NCI-H1694 (cell line): ENCODE measurements around the gene IL2RA.
"Not testable (repeated sequence)": the region's sequence is repeated elsewhere in the genome, so short reads cannot be mapped to it uniquely, and the experiment has no call there.

Source experiments
- DNase-seq: peaks from one replicate; lab custom pipeline; 2025; lab: John Stamatoyannopoulos, UW

IL2RA gene

DNA sequence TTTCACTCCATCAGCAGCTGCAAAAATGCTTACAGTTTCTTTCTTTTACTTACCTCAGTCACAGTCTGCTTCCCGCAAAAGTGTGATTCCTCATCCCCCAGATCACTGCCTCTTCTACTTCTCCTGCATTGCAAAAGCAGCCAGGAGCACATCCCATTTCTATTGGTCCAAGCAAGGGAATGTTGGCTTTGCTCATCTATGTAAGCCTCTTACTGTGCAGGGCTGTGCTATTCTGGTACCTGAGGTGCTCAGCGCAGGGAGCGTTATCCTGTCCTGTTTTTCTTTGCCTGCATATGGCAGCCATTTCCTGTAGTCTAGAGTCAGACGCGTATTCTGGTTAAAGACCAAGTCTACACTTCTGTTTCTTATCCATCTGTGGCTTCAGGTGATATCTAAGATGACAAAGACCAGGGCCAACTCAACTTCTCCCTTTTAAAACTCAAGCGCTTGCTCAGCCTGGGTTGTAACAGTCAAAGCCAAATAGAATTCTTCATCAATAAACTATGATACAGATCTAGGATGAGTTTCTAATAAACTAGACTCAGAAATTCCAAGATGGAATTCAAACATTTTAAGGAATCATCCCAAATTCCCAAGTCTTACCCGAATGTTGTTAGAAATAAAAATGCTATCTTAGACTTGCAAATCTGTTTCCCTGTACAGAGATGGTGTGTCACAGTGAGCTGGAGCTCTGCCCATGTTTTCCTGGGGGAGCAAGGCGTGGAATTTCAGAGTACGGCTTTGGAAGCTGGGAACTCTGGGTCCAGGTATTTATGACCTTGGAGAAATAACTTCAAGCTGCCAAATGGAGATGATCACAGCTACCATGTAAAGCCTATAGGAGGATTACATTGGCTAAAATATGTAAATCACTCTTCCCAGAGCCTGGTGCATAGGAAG, 20.6 kb upstream of the IL2RA start:
- no peak for DNase-seq

DNA sequence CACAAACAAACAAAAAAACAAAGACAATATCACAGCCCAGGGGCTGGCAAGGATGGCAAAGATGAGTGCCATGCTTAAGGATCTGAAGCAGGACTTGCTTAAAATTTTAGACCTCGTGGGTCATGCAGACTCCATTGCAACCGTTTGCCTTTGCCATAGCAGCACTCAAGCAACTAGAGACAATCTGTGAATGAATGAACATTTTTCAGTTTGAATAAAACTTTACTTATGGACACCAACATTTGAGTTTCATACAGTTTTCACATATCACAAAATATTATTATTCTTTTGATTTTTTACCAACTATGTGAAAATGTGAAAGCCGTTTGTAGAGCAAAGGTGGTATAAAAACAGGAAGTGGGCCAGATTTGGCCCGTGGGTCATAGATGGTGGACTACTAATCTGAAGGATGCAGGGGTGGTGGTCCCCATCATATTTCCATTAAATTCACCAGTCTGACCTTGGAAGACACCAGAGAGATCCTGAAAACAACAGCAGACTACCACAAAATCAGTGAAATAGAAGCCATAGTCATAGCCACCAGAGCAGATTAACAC, 18.3 kb upstream of the IL2RA start:
- no peak for DNase-seq

DNA sequence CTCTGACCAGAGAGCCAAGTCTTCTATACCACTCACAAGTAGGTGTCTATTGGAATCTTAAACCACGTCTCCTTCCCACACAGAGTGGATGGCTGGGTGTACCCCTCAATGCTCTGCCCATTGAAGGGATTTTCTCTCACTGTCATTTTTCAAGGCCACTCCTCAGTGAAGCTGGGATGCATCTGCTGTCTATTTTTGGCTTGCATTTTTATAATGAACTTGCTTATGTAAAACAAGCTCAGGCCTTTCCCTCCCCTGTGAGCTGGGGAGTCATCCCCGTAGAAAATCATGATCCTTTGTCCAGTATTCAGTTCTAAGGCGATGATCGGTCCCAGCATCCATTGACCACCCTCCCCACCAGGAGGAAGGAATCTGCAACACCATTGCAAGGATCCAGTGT, 16.9 kb upstream of the IL2RA start:
- no peak for DNase-seq

DNA sequence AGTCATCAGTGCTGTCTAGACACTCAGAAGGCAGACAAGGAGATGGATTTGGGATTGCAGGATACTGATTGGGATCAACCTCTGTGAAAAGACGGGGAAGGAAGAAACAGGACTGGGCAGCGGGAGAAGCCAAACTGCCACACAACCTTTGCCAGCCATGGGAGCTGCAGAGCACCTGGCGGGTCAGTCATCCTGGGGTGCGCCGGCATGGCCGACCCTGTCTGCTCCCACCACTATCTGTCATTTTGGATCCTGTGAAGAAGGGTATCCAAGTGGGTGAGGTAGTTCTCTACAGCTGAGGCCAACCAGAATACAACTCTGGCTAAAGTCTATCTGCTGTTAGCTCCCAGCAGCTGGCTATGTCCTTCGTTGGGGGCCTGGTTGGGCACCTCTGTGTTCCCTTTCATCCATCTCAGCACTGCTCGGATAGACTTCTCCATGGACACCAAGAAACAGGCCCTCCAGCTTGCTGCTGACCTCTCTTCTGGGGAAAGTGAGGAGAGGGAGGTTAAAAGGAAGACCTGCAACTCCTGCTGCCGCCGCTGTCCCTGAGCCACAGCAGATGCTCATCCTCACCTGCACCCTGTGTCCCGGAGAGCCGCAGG, 15.0 kb upstream of the IL2RA start:
- DNase-seq: no peak

DNA sequence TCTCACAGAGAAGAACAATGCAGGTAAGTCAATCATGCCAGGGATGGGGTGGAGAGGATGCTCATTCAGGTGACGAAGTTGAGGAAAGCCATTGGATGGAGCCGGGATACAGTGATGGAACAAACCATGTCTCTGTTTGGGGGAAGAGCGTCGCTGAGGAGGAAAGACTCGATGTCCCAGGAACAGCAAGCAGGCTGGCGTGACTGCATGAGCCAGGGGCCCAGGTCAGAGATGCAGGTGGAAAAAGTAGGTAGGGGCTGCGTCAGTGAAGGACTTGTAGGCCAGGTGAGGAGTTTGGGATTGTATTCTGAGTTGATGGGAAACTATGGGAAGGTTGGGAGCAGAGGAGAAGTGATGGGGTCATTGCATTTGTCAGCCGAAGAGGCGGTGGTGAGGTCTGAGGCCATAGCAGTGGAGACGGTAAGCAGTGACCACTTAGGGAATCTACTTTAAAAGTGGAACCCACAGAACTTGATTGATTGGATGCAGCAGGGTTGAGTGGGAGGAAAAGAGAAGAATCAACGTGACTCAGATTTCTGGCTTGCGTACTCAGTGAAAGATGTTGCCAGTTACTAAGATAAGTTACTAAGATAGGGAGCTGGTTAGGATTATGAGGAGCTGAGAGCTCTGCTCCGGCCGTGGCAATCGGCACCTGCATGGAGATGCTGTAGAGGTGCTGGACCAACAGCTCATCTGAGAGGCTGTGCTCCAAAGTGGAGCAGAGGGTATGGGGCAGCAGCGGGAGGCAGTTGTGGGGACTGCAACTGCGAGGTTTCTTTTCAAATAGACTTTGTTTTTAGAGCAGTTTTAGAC, 12.5 kb upstream of the IL2RA start:
- no peak for DNase-seq

DNA sequence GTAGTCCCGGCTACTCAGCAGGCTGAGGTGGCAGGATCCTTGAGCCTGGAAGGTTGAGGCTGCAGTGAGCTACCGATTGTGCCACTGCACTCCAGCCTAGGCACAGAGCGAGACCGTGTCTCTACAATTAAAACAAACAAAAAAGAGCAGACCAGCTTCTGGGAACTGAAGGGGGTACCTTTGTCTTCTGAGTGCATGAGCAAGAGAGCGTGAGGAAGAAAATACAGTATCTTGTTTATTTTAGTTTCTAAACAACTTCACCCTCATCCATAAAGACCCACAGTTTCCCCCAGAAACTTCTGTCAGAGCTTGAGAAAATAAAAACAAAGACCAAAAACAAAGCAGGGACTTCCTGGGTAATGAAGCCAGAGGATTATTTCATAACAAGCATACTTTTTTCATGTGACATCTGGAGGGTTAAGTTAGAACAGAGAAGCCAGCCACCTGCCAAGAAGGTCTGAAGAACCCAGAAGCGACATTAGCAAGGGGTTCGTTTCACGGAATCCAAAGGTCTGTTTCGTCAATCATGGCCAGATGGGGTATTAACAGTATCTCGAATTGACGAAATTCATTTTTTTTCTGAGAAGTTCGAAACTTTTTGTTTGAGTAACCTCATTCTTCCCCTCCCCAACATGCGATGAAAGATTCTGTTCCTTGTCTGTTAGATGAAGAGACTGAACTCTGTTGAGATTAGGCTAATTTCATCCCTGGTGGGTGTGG, 10.2 kb upstream of the IL2RA start:
- no peak for DNase-seq

DNA sequence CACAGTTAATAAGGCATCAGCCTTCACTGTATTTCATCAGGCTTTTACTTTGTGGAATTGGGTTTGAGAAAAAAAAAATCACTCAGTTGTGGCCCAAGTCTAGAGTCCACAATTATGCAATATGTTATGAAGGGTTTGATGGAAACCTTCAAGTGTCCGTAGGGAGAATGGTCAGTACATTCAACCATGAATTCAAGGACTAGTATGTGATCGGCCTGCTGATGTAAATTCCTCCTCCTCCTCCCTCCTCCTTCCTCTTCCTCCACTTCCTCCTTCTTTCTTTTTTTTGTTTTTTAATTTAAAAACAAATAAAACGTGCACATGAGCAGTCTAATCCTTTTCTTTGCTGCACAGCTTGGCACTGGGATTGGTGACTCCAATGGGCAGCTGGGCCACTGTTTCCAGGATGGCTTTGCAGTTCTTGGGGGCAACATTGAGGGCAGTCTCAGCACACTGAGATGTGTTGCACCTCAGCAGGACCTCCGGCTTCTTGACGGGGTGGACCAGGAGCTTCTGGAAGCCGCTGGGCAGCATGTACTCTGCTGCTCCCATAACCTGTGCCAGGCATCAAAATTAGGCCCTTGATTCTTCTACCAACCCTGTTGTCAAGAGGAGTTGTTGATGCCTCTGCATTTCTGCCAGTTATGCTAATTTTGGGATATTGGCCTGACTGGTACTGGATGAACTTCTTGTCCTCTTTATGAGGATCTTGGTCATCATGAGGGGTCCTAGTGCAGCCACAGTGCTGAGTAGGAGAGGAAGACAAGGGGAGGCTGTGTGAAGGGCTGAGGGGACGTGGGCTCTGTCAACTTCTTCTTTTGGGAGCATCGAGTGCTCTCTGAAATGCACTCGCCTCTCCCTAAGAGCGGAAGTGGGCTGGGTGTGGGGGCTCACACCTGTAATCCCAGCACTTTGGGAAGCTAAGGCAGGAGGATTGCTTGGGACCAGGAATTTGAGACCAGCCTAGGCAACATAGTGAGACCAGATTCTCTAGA, 9.3 kb upstream of the IL2RA start:
- no peak for DNase-seq

DNA sequence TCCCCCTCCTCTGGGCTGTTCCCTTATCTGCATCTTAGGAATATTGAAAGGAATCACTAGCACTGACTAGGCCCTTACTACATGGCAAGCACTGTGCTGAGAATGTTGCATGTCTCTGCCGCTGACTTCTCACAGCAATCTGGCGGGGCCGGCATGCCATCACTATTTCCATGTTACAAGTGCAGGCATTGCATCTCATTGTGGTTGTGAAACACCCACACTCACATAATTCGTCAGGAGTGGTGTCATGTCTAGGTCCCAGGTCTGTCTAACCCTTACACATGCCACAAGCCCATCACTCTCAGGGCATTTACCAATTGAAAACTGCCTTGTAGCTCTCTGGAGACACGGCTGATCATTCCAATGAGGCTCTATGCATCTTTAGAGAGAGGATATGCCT, 8.5 kb upstream of the IL2RA start:
- no peak for DNase-seq

DNA sequence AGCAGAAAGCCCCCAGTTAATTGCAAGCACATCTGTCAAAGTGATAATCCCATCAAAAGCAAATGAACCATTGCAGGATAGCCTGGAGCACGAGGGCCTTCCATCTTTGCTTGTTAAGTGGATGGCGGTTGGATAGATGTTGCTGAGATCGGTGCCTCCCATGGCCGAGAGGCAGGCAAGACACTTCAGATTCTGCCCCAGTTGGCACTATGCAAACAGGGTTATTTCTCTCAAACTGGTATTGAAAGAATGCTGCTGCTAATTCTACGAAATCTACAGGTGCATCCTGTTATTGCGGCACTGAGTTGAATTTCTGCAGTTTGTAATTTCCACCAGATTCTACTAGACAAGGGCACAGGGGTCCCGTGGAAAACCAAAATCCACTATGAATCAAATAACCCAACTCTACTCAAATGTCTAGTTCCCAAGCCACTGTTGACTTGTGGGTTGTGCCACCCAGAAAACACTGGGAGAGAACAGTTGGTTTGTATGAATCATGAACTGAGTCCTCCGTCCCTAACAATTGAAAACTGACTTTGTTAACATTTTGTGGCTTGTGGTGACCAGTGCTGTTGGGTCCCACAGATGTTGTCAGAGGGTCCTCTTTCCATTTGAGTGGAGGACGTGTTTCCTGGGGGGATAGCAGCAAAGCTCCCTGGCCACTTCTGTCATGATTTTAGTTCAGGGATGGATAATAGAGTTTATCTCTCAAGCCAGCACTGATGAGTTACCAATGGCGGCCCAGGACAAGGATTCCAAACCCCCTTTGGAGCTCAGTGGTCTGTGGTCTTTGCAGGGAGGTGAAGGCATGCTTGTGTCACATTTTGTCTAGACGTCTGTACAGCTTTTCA, 7.1 kb upstream of the IL2RA start:
- DNase-seq: no peak

DNA sequence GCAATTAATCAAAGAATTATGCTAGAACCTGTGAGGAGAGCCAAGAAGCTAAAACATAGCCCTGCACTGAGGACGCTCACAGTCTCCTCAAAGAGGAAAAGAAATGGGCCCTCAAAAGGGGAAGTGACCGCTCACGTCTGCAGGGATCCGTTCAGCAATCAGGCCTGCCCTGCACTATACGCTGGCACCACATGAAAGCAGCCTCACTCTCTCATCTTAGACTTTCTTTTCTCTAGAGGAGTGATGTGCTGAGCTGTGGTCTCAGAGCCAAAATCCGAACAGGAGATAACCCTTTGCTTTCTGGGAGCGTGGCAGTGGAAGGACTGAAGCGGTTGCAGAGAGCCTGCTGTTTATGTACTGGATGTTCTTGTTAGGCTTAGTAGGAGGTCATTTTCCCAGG, 6.3 kb upstream of the IL2RA start:
- DNase-seq: no peak

DNA sequence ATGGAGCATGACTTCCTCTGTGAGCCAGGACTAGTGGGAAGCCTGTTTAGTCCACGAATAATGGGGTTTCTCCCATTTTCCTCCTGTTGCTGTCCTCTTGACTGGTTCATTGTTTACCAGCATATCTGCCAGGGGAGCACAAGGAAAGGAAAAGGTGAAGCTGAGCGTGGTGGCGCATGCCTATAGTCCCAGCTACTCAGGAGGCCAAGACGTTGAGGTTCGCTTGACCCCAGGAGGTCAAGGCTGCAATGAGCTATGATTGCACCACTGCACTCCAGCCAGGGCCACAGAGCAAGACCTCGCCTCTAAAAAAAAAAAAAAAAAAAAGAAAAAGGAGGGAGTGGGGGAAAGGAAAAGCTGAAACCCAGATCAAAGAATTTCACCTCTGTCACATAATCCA, 5.8 kb upstream of the IL2RA start:
- DNase-seq: no peak

DNA sequence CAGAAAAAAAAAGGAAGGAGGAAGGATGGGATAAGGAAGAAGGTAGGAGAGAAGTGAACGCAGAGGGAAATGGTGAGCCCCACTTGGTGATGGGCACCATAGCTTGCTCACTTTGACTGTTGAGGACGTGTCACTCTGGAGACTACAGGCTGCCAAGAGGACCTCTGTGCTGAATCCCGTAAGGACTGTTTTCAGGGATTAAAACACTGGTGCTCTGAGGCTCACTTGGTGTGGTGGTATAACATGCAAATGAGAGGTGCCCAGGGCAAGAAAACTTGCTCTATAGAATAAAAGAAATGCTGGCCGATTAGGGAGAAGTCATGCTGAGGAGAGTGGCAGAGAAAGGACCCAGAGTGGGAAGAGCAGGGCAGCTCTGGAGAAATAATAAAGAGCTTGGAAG, 5.3 kb upstream of the IL2RA start:
- DNase-seq: no peak

DNA sequence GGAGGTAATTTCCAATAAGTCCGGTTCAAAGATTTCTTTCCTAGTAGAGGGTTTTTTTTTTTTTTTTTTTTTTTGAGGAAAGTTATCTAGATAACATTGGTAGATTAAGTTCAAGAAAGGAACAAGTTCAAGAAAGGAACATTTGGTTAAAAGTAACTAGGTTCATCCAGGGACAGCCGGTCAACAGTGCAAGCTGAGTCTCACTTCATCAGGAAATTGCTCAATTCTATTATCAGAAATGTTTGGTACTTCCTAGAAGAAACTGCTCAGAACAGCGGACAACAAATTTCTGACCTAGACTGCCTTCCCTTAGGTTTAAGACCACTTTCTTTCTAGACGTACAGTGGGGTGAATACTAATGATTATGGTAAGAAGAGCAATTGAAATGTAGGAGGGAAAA, 3.7 kb upstream of the IL2RA start:
- no peak for DNase-seq

DNA sequence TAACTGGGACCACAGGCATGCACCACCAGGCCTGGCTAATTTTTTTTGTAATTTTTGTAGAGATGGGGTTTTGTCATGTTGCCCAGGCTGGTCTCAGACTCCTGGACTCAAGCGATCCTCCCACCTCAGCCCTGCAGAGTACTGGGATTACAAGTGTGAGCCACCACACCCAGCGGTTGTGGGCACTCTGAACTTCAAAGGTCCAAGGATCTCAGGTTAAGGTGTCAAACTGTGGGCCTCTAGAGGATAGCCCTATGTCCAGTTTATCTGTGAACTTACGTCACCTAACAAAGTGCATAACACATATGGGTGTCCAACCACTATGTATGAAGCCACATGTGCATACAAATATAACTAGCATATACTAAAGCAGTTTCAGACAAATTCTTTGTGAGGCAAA, 3.2 kb upstream of the IL2RA start:
- DNase-seq: no peak

DNA sequence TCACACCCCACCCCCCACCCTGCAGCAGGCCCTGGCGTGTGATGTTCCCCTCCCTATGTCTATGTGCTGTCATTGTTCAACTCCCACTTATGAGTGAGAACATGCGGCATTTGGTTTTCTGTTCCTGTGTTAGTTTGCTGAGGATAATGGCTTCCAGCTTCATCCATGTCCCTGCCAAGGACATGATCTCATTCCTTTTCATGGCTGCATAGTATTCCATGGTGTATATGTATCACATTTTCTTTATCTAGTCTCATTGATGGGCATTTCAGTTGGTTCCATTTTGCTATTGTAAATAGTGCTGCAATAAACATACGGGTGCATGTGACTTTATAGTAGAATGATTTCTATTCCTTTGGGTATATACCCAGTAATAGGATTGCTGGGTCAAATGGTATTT, 2.6 kb upstream of the IL2RA start:
- DNase-seq: not testable (repeated sequence)

DNA sequence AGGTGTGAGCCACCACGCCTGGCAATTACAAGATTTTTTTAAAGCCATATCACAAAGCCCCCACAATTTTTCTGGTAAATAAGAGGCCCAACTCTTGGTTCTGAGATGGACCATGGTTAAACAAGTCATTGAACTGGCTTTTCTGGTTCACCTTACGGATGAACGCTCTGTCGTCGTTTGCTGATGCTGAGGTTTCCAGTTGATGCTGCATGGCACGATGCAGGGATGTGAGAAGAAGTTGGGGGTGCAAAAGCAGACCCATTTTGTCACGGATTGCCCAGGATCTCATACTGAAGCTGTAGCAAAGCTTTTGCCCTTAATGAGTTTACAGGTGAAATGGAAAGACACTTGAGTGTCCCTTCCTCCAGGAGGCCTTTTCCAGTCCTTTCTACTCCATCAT, 2.0 kb upstream of the IL2RA start:
- no peak for DNase-seq

DNA sequence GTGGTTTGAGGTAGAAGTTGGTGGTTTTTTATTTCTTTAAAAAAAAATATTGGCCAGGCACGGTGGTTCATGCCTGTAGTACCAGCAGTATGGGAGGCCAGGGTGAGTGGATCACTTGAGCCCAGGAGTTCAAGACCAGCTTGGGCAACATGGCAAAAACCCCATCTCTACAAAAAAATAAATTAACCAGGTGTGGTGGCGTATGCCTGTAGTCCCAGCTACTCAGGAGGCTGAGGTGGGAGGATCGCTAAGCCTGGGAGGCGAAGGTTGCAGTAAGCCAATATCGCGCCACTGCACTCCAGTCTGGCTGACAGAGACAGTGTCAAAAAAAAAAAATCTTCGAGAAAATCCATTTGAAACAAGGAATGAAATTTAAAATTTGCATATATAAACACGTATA, 1.1 kb downstream of the IL2RA start:
- DNase-seq: no peak

DNA sequence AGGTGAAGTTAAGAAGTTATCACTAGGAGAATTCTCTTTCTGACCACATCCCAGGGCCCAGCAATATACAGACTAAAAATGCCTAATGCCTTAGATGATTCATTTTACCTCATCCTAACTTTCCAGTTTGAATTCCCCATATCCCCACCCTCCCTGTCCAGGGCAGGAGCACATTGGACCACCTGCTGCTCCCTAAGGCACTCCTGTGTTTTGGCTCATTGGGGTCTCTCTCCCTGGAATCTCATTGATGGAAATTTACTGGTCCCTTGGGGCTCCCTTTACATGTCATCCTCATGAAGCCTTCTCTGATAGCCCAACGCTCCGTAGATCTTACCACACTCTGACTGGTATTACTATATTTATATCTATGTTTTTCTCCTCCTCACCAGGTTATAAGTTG, 2.7 kb downstream of the IL2RA start:
- DNase-seq: no peak

DNA sequence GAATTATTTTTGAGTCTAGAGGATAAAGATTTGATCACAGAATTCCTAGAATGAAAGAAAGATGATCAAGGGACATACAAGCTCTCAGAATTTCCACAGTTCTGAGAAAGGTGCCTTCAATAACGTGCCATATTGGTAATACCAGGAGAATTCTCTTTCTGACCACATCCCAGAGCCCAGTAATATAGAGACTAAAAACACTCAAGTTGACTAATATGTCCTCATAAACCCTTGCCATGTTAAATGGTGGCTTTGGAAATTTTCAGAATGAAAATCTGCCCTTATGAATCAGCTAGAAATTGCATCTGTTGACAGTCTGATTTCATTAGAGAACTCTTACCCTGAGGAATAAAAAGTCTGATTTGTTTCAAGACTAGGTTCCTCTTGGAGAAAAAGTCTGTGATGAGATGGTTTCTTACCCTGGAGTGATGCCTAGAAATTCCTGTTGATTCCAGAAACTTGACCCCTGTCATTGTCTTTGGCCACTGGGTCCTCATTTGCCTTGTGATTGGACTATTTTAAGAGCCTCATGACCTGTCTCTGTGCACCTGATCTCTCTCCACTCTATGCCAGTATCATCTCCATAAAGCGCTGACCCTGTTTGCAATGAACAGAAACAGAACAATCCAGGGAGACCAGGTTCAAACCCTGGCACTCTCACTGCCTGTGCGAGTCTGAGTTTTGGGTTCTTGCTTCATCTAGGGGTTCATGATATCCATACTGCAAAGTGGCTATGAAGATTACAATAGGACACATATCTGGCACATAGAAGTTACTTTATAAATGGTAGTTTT, 3.3 kb downstream of the IL2RA start:
- no peak for DNase-seq
